SHP77 (cell line): Measurements from ENCODE around the gene GPR39.
A peak's percentile ranks its signal among the peaks of the same experiment; 100 is the strongest.

Source experiments
- DNase-seq, 2 experiments: peaks; one replicate each; lab custom pipeline; 2025; lab: John Stamatoyannopoulos, UW

The GPR39 gene

GRCh38 chr2:132605236-132606180 is 188.9 kb downstream of the GPR39 start:
- no peak for DNase-seq

- no peak for DNase-seq
These were observed 190.0 kb downstream of the GPR39 start for GRCh38 chr2:132606649-132607048.

GRCh38 chr2:132607426-132608090 is 191.0 kb downstream of the GPR39 start:
- DNase-seq: no peak

GRCh38 chr2:132608311-132608710 is 191.7 kb downstream of the GPR39 start:
- no peak for DNase-seq

GRCh38 chr2:132609101-132609890 is 192.7 kb downstream of the GPR39 start:
- no peak for DNase-seq

- no peak for DNase-seq
These were observed 195.1 kb downstream of the GPR39 start for GRCh38 chr2:132611719-132612118.

- DNase-seq: no peak
These were observed 198.9 kb downstream of the GPR39 start for GRCh38 chr2:132615329-132616085.

- no peak for DNase-seq
These were observed 201.4 kb downstream of the GPR39 start for GRCh38 chr2:132617989-132618388.

- no peak for DNase-seq
These were observed 202.1 kb downstream of the GPR39 start for GRCh38 chr2:132618734-132619133.

GRCh38 chr2:132620115-132620514 is 203.5 kb downstream of the GPR39 start:
- DNase-seq: no peak

- DNase-seq: peak; percentile 40 to 71
These were observed 204.7 kb downstream of the GPR39 start for GRCh38 chr2:132621131-132621875.

- DNase-seq: no peak
These were observed 206.7 kb downstream of the GPR39 start for GRCh38 chr2:132623096-132623839.

GRCh38 chr2:132627536-132627935 is 210.9 kb downstream of the GPR39 start:
- DNase-seq: no peak

- DNase-seq: no peak
These were observed 215.5 kb downstream of the GPR39 start for GRCh38 chr2:132632000-132632649.

- no peak for DNase-seq
These were observed 217.0 kb downstream of the GPR39 start for GRCh38 chr2:132633635-132634034.

GRCh38 chr2:132636346-132636745 is 219.7 kb downstream of the GPR39 start:
- no peak for DNase-seq

- DNase-seq: no peak
These were observed 221.9 kb downstream of the GPR39 start for GRCh38 chr2:132638313-132639040.

- no peak for DNase-seq
These were observed 223.5 kb downstream of the GPR39 start for GRCh38 chr2:132640116-132640515.

- no peak for DNase-seq
These were observed 225.2 kb downstream of the GPR39 start for GRCh38 chr2:132641819-132642218.
